Measurements from ENCODE around the gene RPS4Y1.

The RPS4Y1 gene

GRCh38 chrY:2885880-2886279, 44.5 kb downstream of the RPS4Y1 start:
- no peak for DNase-seq

- DNase-seq = no peak
These were observed 46.0 kb downstream of the RPS4Y1 start for GRCh38 chrY:2887386-2887785.

GRCh38 chrY:2887955-2888354, 46.6 kb downstream of the RPS4Y1 start:
- DNase-seq = no peak

- DNase-seq = no peak
These were observed 52.1 kb downstream of the RPS4Y1 start for GRCh38 chrY:2893471-2893870.

- DNase-seq = no peak
These were observed 54.6 kb downstream of the RPS4Y1 start for GRCh38 chrY:2896050-2896449.

- DNase-seq = no peak
These were observed 66.0 kb downstream of the RPS4Y1 start for GRCh38 chrY:2907356-2907755.

GRCh38 chrY:2913066-2913815, 71.8 kb downstream of the RPS4Y1 start:
- no peak for DNase-seq

Measured in NCI-H2171 (cell line).